ENCODE measurements around the gene PGLYRP4.

- TF ChIP-seq CTCF (conservative IDR thresholded peaks at IDR 0.05; ENCODE audit: low read length), result no peak
- no peak for TF ChIP-seq EZH2phosphoT487 (IDR thresholded peaks at IDR 0.05; ENCODE audit: borderline replicate concordance)
Observed at GRCh38 chr1:153361480-153362109, 13.0 kb upstream of the PGLYRP4 start.
